ENCODE data around the gene ITPRIPL2. TPM values are rescaled to one million over a fixed set of nuclear protein-coding genes. Genes with fewer than 3 reads are reported as not detected.

The ITPRIPL2 gene
- total and polyA plus RNA-seq, 2 of the 13 experiments (the other 11 are each of a cell fraction or from before 2014, with no cell fraction given), result 5.9 to 12.6 TPM

DNA sequence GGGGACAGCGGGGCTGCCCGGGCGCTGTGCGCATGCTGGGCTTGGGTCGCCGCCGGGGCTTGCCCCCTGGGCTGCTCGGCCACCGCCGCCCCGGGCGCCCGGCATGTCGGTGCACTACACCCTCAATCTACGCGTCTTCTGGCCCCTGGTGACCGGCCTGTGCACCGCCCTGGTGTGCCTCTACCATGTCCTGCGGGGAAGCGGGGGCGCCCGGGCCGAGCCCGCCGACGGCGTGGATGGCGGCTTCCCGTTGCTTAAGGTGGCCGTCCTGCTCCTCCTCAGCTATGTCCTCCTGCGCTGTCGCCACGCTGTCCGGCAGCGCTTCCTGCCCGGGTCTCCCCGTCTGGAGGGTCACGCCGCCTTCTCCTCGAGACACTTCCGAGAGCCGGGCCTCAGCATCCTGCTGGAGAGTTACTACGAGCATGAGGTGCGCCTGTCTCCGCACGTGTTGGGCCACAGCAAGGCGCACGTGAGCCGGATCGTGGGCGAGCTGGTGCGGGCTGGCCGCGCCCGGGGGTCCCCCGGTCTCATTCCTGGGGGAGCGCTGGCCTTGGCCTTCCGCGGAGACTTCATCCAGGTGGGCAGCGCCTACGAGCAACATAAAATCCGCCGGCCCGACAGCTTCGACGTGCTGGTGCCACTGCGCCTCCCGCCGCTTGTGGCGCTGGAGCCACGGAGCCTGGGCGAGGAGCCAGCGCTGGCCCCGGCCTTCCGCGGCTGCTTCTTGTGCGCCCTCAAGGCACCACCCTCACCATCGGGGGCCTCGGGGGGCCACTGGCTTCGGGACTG, 789 bp downstream of the ITPRIPL2 start (continued):
- TF ChIP-seq, protein P1, sequence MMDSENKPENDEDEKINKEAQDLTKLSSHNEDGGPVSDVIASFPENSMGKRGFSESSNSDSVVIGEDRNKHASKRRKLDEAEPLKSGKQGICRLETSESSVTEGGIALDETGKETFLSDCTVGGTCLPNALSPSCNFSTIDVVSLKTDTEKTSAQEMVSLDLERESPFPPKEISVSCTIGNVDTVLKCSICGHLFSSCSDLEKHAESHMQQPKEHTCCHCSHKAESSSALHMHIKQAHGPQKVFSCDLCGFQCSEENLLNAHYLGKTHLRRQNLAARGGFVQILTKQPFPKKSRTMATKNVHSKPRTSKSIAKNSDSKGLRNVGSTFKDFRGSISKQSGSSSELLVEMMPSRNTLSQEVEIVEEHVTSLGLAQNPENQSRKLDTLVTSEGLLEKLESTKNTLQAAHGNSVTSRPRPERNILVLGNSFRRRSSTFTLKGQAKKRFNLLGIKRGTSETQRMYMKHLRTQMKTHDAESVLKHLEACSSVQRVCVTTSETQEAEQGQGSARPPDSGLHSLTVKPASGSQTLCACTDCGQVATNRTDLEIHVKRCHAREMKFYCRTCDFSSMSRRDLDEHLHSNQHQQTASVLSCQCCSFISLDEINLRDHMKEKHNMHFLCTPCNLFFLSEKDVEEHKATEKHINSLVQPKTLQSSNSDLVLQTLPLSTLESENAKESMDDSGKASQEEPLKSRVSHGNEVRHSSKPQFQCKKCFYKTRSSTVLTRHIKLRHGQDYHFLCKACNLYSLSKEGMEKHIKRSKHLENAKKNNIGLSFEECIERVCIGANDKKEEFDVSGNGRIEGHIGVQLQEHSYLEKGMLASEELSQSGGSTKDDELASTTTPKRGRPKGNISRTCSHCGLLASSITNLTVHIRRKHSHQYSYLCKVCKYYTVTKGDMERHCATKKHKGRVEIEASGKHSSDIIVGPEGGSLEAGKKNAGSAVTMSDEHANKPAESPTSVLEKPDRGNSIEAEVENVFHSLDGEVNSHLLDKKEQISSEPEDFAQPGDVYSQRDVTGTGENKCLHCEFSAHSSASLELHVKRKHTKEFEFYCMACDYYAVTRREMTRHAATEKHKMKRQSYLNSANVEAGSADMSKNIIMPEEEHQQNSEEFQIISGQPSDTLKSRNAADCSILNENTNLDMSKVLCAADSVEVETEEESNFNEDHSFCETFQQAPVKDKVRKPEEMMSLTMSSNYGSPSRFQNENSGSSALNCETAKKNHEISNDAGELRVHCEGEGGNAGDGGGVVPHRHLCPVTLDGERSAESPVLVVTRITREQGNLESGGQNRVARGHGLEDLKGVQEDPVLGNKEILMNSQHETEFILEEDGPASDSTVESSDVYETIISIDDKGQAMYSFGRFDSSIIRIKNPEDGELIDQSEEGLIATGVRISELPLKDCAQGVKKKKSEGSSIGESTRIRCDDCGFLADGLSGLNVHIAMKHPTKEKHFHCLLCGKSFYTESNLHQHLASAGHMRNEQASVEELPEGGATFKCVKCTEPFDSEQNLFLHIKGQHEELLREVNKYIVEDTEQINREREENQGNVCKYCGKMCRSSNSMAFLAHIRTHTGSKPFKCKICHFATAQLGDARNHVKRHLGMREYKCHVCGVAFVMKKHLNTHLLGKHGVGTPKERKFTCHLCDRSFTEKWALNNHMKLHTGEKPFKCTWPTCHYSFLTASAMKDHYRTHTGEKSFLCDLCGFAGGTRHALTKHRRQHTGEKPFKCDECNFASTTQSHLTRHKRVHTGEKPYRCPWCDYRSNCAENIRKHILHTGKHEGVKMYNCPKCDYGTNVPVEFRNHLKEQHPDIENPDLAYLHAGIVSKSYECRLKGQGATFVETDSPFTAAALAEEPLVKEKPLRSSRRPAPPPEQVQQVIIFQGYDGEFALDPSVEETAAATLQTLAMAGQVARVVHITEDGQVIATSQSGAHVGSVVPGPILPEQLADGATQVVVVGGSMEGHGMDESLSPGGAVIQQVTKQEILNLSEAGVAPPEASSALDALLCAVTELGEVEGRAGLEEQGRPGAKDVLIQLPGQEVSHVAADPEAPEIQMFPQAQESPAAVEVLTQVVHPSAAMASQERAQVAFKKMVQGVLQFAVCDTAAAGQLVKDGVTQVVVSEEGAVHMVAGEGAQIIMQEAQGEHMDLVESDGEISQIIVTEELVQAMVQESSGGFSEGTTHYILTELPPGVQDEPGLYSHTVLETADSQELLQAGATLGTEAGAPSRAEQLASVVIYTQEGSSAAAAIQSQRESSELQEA (CRISPR knock-in tag; IDR thresholded peaks at IDR 0.05; ENCODE audit: not compliant biosample characterization), result no peak
- TF ChIP-seq HMG20B (CRISPR knock-in tag; conservative IDR thresholded peaks at IDR 0.05) (no peak; the same call in 1 of the 2 replicates), GPN1 (CRISPR knock-in tag; IDR thresholded peaks at IDR 0.05; ENCODE audit: borderline replicate concordance) (no peak), ZNF709 (CRISPR knock-in tag; IDR thresholded peaks at IDR 0.05) (no peak), TGIF2 (CRISPR knock-in tag; IDR thresholded peaks at IDR 0.05) (no peak), ZNF432 (CRISPR knock-in tag; IDR thresholded peaks at IDR 0.05; ENCODE audit: borderline replicate concordance) (no peak), HNRNPL (IDR thresholded peaks at IDR 0.05; ENCODE audit: low read depth, low read length) (no peak), MZF1 (CRISPR knock-in tag; IDR thresholded peaks at IDR 0.05; ENCODE audit: borderline replicate concordance) (no peak), ZNF776 (CRISPR knock-in tag; IDR thresholded peaks at IDR 0.05) (peak; percentile 72; the same call in 1 of the 2 replicates), ADNP (CRISPR knock-in tag; IDR thresholded peaks at IDR 0.05) (no peak), NFIC (IDR thresholded peaks at IDR 0.05; ENCODE audit: low read length) (no peak), CREM (IDR thresholded peaks at IDR 0.05) (no peak), CREM (CRISPR knock-in tag; IDR thresholded peaks at IDR 0.05) (no peak), EEA1 (CRISPR knock-in tag; IDR thresholded peaks at IDR 0.05; ENCODE audit: borderline replicate concordance) (peak; percentile 46; the same call in 1 of the 2 replicates), ZNF75D (CRISPR knock-in tag; IDR thresholded peaks at IDR 0.05; ENCODE audit: borderline replicate concordance) (no peak), ZNF558 (CRISPR knock-in tag; IDR thresholded peaks at IDR 0.05; ENCODE audit: borderline replicate concordance) (no peak; the same call in 1 of the 2 replicates)
- TF ChIP-seq, protein P2, sequence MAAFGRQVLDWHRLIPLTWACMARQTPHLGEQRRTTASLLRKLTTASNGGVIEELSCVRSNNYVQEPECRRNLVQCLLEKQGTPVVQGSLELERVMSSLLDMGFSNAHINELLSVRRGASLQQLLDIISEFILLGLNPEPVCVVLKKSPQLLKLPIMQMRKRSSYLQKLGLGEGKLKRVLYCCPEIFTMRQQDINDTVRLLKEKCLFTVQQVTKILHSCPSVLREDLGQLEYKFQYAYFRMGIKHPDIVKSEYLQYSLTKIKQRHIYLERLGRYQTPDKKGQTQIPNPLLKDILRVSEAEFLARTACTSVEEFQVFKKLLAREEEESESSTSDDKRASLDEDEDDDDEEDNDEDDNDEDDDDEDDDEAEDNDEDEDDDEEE (CRISPR knock-in tag; IDR thresholded peaks at IDR 0.05), result peak; percentile 70; the same call in 1 of the 2 replicates
- TF ChIP-seq, protein P3, sequence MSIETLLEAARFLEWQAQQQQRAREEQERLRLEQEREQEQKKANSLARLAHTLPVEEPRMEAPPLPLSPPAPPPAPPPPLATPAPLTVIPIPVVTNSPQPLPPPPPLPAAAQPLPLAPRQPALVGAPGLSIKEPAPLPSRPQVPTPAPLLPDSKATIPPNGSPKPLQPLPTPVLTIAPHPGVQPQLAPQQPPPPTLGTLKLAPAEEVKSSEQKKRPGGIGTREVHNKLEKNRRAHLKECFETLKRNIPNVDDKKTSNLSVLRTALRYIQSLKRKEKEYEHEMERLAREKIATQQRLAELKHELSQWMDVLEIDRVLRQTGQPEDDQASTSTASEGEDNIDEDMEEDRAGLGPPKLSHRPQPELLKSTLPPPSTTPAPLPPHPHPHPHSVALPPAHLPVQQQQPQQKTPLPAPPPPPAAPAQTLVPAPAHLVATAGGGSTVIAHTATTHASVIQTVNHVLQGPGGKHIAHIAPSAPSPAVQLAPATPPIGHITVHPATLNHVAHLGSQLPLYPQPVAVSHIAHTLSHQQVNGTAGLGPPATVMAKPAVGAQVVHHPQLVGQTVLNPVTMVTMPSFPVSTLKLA (IDR thresholded peaks at IDR 0.05), result peak; percentile 80

All from HepG2 (cell line).